C1 segment of cervical spinal cord (tissue), 14 donors: Measurements from ENCODE around the gene VTI1A.

Experiments
- DNase-seq, 14 donors: peaks; one replicate each; lab custom pipeline; 2025; lab: John Stamatoyannopoulos, UW

Gene VTI1A

DNA sequence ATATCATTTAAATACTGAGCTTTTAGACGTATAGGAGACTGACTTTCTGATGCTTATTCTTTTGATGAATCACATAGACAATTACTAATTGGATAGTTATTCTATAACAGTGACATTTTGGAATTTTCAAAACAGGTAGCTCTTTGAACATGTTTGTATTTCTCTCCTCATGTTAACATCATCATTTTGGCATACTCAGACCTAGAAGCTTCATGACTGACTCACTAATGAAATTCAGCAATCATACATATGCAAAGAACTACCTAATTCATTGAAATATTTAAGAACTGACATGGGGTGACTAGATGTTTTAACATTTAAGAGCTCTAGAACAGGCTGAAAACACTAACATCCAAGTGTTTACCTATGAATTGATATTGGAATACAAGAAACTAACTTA, 192.3 kb downstream of the VTI1A start:
- DNase-seq = no peak

DNA sequence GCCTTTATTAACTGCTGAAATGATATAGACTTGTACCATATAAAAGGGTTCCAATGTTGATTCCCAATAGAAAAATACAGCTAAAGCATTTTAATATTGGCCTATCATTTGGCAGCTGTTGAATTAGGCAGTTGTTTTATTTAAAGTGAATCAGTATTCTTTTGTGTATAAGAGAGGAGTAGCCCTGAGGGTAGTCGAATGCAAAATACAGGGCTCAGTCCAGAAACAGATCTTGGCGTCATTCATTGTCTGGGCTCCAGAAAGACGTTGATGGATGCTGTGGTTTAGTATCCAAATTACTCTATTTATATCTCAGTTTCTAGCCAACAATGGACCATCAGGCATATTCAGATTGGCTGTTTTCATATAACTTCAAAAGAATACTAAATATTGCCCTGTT, 193.6 kb downstream of the VTI1A start:
- DNase-seq = no peak

GRCh38 chr10:112643600-112644264, 196.7 kb downstream of the VTI1A start:
- DNase-seq = no peak

DNA sequence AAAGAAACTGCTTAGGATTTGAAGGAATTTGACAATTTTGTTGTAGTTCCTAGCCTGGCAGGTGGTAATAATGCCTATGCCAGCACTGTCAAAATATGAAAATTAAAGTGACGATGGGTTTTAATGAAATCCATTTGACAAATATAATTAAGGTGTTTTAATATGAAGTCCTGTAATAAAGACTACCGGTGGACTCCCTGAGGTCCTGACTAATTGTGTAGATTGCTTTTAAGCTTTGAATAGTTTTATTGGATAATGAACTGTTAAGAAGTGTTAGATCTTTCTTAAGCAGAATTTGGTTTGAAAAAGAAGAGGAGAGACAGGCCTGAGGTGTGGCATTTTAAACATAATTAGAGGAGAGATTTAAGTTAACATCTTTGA, 197.2 kb downstream of the VTI1A start:
- no peak for DNase-seq

DNA sequence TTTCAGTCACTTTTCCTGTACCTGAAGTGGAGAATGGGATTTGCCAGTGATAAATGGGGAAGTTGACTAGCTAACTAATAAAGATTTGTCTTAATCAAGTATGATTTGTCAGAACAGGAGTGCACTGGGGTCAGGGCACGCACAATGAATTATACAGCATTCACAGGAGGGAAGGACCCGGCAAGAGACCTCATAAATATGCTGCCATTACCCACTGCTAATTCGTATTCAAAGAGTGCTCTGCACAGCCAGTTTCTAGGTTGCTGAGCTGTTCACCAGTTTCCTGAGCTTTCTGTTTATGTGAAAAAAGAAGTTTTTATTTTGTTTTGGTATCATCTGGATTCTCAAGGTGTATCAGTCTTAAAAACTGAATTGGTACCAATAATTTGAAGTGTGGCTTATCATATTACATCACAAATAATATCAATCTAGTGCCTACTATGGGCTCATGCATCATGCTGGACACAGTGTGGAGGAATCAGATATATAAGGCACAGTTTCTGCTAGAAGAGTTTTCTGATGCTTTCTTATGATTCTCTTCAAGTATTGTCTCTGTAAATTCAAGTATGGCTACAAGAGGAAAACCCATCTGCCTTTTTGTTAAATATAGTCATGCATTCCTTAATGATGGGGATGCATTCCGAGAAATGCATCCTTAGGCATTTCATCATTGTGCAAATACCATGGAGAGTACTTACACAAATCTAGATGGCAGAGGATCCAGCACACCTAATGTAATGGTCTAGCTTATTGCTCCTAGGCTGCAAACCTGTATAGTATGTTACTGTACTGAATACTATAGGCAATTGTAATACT, 202.2 kb downstream of the VTI1A start:
- no peak for DNase-seq

GRCh38 chr10:112649822-112650152, 202.8 kb downstream of the VTI1A start:
- DNase-seq = no peak

DNA sequence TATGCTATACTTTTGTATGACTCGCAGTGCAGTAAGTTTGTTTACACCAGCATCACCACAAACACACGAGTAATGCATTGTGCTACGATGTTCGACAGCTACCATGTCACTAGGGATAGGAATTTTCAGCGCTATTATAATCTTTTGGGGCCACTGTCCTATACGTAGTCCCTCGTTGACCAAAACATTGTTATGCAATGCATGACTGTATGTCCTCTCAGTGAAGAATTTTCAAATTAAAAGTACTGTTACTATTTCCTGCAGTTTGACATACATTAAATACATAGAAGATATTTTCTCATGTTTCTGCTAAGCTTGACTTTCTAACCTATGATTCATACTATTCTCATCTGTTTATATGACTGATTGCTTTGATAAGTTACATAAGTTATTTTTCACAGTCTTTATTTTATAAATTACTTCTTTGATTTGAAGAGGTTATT, 203.6 kb downstream of the VTI1A start:
- no peak for DNase-seq

GRCh38 chr10:112653215-112653614, 206.2 kb downstream of the VTI1A start:
- DNase-seq = no peak

GRCh38 chr10:112653851-112654250, 206.8 kb downstream of the VTI1A start:
- DNase-seq = no peak

DNA sequence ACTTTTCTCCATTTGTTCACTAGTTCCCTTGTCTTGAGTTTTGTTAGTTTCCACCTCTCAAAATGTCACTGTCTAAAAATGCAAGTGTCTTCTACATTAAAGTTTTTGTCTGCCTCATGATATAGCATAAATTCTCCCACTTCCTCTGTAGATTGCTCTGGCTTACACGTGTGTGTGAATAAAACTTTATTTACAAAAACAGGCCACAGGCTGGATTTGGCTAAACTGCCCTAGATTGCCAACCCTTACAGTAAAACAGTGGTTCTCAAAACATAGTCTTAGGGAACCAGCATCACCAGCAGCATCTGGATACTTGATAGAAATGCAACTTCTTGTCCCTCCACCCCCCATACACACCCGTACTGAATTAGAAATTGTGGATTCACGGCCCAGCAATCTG, 207.8 kb downstream of the VTI1A start:
- no peak for DNase-seq

GRCh38 chr10:112655722-112656121, 208.7 kb downstream of the VTI1A start:
- DNase-seq = no peak

GRCh38 chr10:112658465-112658864, 211.4 kb downstream of the VTI1A start:
- no peak for DNase-seq

DNA sequence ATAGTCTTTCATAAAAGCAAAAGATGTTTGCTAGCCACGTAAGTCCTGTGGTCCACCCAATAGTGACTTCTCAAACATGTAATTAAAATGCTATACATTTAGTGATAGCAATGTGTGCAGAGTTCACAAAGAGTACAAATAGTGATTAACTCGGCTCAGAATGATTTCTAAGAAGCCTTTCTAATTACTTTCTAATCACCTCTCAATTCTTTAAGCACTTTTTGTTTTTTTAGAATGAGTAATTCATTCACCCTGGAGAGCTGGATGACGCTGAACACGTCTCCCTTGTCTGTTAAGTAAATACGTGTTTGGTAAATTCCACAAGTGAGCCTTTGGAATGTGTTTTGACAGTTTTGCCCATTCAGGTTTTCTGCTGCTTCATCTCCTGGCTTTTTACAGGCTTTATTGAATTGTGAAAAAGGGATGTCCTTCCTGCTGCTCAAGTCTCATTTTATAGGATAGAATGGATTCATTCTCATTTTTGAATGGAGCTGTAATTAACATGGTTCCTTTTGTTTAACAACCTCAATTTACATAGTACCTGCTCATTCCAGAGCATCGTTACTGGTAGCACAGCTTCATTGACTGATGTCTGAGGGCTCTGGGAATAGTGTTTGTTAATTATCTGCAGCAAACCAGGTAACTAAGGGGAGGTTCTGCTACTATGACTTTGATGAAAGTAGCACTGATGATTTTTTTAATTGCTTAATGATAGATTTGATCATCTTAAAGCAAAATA, 212.1 kb downstream of the VTI1A start:
- DNase-seq = no peak

DNA sequence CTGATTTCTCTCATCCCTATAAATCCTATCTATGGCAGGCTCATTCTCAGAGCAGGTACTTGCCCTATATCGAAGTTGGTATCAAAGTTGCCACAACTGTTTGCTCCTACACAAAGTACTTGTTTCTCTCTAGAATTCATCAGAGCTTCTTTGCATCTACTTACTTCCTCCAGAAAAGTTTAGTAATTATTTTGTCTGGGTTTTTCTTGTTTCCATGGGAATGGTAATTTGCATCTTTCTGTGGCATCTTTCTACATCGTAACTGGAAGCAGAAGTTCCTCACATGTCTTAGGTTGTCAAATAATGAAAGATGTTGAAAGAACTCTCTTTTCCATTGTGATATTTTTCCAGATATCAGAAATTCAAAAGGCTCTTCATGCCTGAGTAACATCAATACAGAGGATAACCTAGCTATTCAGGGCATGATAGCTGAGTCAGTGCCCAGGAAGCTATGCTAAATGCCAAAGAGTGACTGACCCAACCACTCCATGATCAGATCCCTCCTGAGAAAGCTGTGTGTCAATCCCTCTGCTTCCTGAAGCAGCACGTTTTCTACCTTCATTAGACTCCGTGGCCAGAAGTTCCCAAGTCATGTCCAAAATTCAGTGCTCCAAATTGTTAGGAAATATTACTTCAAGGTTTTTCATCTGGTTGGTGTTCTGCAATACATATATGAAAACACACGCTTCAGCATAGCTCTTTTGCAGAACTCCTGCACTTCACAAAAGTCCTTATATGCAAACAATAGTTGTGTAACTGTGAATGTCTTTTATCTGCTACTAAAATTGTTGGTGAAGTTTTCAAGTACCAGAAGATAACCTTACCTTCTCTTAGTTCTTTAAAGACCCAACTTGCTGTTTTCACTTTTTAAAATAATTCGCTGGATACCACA, 216.5 kb downstream of the VTI1A start:
- no peak for DNase-seq

GRCh38 chr10:112666094-112666493, 219.1 kb downstream of the VTI1A start:
- no peak for DNase-seq

DNA sequence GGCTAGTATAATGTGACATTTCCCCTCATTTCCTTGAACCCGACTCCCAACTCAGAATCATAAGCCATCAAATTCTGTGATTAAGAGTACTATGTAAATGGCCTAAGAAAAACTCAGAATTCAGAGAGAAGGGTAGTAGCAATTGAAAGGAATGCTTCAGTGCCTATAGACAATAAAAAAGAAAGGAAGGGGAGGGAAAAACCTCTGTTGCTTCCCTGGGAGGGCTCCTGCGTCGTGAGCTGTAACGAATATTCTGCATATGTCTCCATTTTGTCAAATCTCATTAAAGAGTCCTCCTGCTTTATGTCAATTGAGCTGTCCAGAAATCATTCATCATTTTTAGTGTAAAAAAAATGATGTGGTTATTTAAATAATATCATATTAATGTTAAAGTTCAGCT, 223.0 kb downstream of the VTI1A start:
- no peak for DNase-seq

- no peak for DNase-seq
Observed at GRCh38 chr10:112671743-112672142, 224.7 kb downstream of the VTI1A start.

DNA sequence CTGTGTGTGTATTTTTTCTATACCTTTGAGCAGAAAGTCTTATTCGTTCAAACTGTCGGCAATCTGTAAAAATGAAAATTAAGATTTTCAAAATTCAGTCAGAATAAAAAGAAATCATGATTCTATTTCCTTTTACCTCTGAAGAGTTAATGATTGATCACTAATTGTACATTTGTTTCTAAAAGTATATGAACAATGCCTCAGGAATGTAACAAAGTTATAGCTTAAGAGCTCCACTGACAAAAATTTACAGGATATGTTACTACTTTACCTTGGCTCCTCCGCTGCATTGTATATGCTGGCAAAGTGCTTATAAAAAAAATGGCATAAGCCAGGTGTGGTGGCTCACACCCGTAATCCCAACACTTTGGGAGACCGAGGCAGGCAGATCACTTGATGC, 225.7 kb downstream of the VTI1A start:
- DNase-seq = no peak

DNA sequence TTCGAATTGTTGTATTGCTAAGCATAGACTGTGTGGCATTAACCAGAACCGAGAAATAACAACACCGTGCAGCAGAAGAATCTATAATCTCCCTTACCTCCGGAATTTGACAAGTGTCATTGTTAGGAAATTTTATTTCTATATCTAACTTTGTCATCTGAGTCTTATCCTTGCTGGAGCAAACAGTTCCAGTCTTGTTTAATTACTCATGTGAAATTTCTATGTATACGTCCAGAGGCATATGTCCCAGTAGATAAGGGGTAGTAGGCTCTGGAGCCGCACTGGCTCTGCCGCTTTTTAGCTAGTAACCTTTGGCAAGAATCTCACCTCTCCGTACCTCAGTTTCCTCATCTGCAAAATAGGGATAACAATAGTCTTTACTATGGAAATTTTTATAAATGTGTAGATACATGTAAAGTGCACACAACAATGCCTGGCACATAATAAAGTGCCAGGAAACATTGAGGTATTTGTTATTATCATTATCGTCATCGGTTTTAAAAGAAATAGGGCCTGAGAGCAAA, 228.6 kb downstream of the VTI1A start:
- no peak for DNase-seq

GRCh38 chr10:112677689-112678088, 230.7 kb downstream of the VTI1A start:
- DNase-seq = no peak

GRCh38 chr10:112678581-112678980, 231.6 kb downstream of the VTI1A start:
- DNase-seq = peak in 3 of 14 donors; percentile 2 to 8 (median 4)
